GM23338 (cell line): Measurements from ENCODE around the gene KRTAP10-9. TPM values are rescaled to one million over a fixed set of nuclear protein-coding genes. Genes with fewer than 3 reads are reported as not detected.

Source experiments
- ATAC-seq: fragments of 200-7000 bp; cut with Tn5 transposase; 3 replicates; pipeline ENCODE4 v1.9.1; 2020
- DNase-seq: peaks from one replicate; pipeline ENCODE4 v3.0.0-alpha.2; 2015; ENCODE audit warnings: low spot score
- H2AFZ ChIP-seq: fragments of 200-600 bp; sonication (generic); 2 replicates; pipeline ENCODE4 v1.8.0; 2016; ENCODE audit warnings: antibody characterized with exemption, mild to moderate bottlenecking, moderate library complexity
- H3F3A ChIP-seq: fragments of 200-600 bp; sonication (generic); replicated peaks from 2 replicates; pipeline ENCODE4 v1.8.0; 2017; ENCODE audit warnings: antibody characterized with exemption, mixed run types, low read depth
- H3K27ac ChIP-seq: fragments of 200-600 bp; sonication (generic); 2 replicates; pipeline ENCODE4 v1.6.1; 2016; ENCODE audit warnings: low read depth
- H3K27me3 ChIP-seq: fragments of 200-600 bp; sonication (generic); 2 replicates; pipeline ENCODE4 v1.8.0; 2016; ENCODE audit warnings: mild to moderate bottlenecking, mixed run types, moderate library complexity; ENCODE audit not compliant: insufficient read depth
- H3K36me3 ChIP-seq: fragments of 200-600 bp; sonication (generic); 2 replicates; pipeline ENCODE4 v1.8.0; 2016; ENCODE audit warnings: mild to moderate bottlenecking; ENCODE audit not compliant: insufficient read depth
- H3K4me1 ChIP-seq: fragments of 200-600 bp; sonication (generic); 2 replicates; pipeline ENCODE4 v1.8.0; 2016; ENCODE audit warnings: mild to moderate bottlenecking, moderate library complexity; ENCODE audit not compliant: insufficient read depth
- H3K4me2 ChIP-seq: fragments of 200-600 bp; sonication (generic); 2 replicates; pipeline ENCODE4 v1.7.1; 2017; ENCODE audit warnings: mixed run types
- H3K4me3 ChIP-seq: fragments of 200-600 bp; sonication (generic); 2 replicates; pipeline ENCODE4 v1.6.1; 2016; ENCODE audit warnings: mixed run types
- H3K79me2 ChIP-seq: fragments of 200-600 bp; sonication (generic); replicated peaks from 2 replicates; pipeline ENCODE4 v1.8.0; 2017; ENCODE audit warnings: mild to moderate bottlenecking; ENCODE audit not compliant: insufficient read depth
- H3K9me2 ChIP-seq: fragments of 200-600 bp; sonication (generic); 2 replicates; pipeline ENCODE4 v1.8.0; 2017; ENCODE audit not compliant: insufficient read depth
- H4K20me1 ChIP-seq: fragments of 200-600 bp; sonication (generic); replicated peaks from 2 replicates; pipeline ENCODE4 v1.8.0; 2017; ENCODE audit warnings: mild to moderate bottlenecking; ENCODE audit not compliant: insufficient read depth
- H3K27ac Mint-ChIP-seq: 2 replicates; pipeline ENCODE4 v1.8.0; 2020; ENCODE audit warnings: inconsistent platforms, mild to moderate bottlenecking, moderate library complexity, mixed read lengths
- H3K27me3 Mint-ChIP-seq: 3 replicates; pipeline ENCODE4 v1.8.0; 2022; ENCODE audit warnings: low read depth, mild to moderate bottlenecking, moderate library complexity, mixed read lengths, inconsistent platforms; ENCODE audit not compliant: insufficient read depth, poor library complexity
- H3K36me3 Mint-ChIP-seq: 3 replicates; pipeline ENCODE4 v1.8.0; 2021; ENCODE audit warnings: low read depth, mild to moderate bottlenecking, inconsistent platforms, moderate library complexity, mixed read lengths
- H3K4me1 Mint-ChIP-seq: 3 replicates; pipeline ENCODE4 v1.8.0; 2020; ENCODE audit warnings: mild to moderate bottlenecking, inconsistent platforms, mixed read lengths
- H3K4me3 Mint-ChIP-seq: 3 replicates; pipeline ENCODE4 v1.8.0; 2021; ENCODE audit warnings: moderate library complexity, mild to moderate bottlenecking, inconsistent platforms, mixed read lengths
- H3K9me3 Mint-ChIP-seq: 3 replicates; pipeline ENCODE4 v1.8.0; 2020; ENCODE audit warnings: moderate library complexity, mild to moderate bottlenecking, inconsistent platforms, mixed read lengths
- CREB1 ChIP-seq: fragments of 250-450 bp; sonication (Bioruptor Pico); IDR thresholded peaks from 2 replicates; pipeline ENCODE4 v1.5.0; 2020; ENCODE audit warnings: low read depth, mild to moderate bottlenecking, moderate library complexity
- EZH2 ChIP-seq: fragments of 200-600 bp; sonication (generic); IDR thresholded peaks from one replicate; pipeline ENCODE4 v1.8.0; 2017; ENCODE audit warnings: antibody characterized with exemption, mild to moderate bottlenecking, low read depth; ENCODE audit not compliant: unreplicated experiment
- EZH2phosphoT487 ChIP-seq: fragments of 200-600 bp; sonication (generic); IDR thresholded peaks from one replicate; pipeline ENCODE4 v1.8.1; 2018; ENCODE audit warnings: antibody characterized with exemption; ENCODE audit not compliant: unreplicated experiment
- JUNB ChIP-seq: IDR thresholded peaks from one replicate; pipeline ENCODE4 v1.6.1; 2016; ENCODE audit warnings: antibody characterized with exemption; ENCODE audit not compliant: unreplicated experiment
- NANOG ChIP-seq: IDR thresholded peaks from 2 replicates; pipeline ENCODE4 v1.6.1; 2016; ENCODE audit warnings: antibody characterized with exemption, borderline replicate concordance
- POLR2AphosphoS5 ChIP-seq: IDR thresholded peaks from 2 replicates; pipeline ENCODE4 v1.6.1; 2016; ENCODE audit warnings: antibody characterized with exemption, low read depth
- STAT1 ChIP-seq: IDR thresholded peaks from one replicate; pipeline ENCODE4 v1.6.1; 2016; ENCODE audit warnings: antibody characterized with exemption; ENCODE audit not compliant: unreplicated experiment
- ZNF114 ChIP-seq: fragments of 250-450 bp; sonication (Bioruptor Pico); IDR thresholded peaks from 2 replicates; pipeline ENCODE4 v1.5.0; 2020; ENCODE audit warnings: mild to moderate bottlenecking, moderate library complexity
- ZNF331 ChIP-seq: fragments of 250-450 bp; sonication (Bioruptor Pico); IDR thresholded peaks from 2 replicates; pipeline ENCODE4 v1.5.0; 2020; ENCODE audit warnings: low read depth, mild to moderate bottlenecking, moderate library complexity
- polyA plus RNA-seq: library from polyadenylated mRNA; unstranded; fragments of >200 nt; fragmentation: Nextera tagmentation; extraction: Ambion mirVana; gene quantifications from 2 replicates; pipeline ENCODE4 v1.2.1, GENCODE V29; 2016
- total RNA-seq: library from RNA; depleted of rRNA; stranded (reverse); fragments of >200 nt; shearing (Covaris generic); gene quantifications from 2 replicates; pipeline ENCODE4 v1.2.3, GENCODE V29; 2014
- TF ChIP-seq, protein P1 (sequence below): fragments of 250-450 bp; sonication (Bioruptor Pico); IDR thresholded peaks from 2 replicates; pipeline ENCODE4 v1.5.0; 2020; ENCODE audit warnings: mild to moderate bottlenecking, moderate library complexity
- TF ChIP-seq, protein P2 (sequence below): IDR thresholded peaks from 2 replicates; pipeline ENCODE4 v1.6.1; 2016; ENCODE audit warnings: antibody characterized with exemption
- TF ChIP-seq, protein P3 (sequence below): IDR thresholded peaks from one replicate; pipeline ENCODE4 v1.6.1; 2018; ENCODE audit warnings: antibody characterized with exemption; ENCODE audit not compliant: unreplicated experiment

The KRTAP10-9 gene
- total and polyA plus RNA-seq, 2 experiments from 2014 or later, result not detected

DNA sequence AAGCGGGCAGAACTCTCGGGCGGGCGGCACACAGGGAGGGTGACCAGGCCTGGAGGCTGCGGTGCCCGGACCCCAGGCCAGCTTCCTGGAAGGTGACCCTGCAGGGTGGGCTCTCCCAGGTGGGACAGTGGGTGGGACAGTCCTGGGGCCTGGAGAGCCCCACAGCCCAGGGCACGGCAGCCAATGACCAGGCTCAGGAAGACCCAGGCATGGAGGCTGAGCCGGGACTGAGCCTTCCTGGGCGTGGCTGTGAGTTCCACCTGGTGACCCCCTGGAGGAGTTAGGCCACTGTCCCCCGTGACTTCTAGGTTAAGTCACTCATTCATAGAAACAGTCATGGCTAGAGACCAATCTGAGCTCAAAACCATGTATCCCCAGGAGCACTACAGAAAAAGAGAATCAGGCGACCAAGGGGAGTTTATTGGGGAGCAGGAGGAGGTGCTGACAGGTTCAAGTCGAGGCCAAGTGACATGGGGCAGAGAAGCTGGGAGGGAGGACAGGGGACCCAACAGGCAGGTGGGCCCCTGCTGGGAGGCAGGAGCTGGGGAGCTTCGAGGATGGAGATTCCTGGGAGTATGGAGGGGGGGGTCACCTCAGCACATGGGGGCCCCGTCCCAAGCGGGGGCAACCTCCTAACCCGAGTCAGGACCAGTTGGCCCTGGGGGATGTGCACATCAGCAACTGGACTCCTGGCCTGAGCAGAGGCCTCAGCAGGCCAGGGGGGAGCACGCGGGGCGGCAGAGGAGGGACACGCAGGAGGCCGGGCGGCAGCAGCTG lies 47.6 kb upstream of the KRTAP10-9 start (continued):
- TF ChIP-seq, protein P1, sequence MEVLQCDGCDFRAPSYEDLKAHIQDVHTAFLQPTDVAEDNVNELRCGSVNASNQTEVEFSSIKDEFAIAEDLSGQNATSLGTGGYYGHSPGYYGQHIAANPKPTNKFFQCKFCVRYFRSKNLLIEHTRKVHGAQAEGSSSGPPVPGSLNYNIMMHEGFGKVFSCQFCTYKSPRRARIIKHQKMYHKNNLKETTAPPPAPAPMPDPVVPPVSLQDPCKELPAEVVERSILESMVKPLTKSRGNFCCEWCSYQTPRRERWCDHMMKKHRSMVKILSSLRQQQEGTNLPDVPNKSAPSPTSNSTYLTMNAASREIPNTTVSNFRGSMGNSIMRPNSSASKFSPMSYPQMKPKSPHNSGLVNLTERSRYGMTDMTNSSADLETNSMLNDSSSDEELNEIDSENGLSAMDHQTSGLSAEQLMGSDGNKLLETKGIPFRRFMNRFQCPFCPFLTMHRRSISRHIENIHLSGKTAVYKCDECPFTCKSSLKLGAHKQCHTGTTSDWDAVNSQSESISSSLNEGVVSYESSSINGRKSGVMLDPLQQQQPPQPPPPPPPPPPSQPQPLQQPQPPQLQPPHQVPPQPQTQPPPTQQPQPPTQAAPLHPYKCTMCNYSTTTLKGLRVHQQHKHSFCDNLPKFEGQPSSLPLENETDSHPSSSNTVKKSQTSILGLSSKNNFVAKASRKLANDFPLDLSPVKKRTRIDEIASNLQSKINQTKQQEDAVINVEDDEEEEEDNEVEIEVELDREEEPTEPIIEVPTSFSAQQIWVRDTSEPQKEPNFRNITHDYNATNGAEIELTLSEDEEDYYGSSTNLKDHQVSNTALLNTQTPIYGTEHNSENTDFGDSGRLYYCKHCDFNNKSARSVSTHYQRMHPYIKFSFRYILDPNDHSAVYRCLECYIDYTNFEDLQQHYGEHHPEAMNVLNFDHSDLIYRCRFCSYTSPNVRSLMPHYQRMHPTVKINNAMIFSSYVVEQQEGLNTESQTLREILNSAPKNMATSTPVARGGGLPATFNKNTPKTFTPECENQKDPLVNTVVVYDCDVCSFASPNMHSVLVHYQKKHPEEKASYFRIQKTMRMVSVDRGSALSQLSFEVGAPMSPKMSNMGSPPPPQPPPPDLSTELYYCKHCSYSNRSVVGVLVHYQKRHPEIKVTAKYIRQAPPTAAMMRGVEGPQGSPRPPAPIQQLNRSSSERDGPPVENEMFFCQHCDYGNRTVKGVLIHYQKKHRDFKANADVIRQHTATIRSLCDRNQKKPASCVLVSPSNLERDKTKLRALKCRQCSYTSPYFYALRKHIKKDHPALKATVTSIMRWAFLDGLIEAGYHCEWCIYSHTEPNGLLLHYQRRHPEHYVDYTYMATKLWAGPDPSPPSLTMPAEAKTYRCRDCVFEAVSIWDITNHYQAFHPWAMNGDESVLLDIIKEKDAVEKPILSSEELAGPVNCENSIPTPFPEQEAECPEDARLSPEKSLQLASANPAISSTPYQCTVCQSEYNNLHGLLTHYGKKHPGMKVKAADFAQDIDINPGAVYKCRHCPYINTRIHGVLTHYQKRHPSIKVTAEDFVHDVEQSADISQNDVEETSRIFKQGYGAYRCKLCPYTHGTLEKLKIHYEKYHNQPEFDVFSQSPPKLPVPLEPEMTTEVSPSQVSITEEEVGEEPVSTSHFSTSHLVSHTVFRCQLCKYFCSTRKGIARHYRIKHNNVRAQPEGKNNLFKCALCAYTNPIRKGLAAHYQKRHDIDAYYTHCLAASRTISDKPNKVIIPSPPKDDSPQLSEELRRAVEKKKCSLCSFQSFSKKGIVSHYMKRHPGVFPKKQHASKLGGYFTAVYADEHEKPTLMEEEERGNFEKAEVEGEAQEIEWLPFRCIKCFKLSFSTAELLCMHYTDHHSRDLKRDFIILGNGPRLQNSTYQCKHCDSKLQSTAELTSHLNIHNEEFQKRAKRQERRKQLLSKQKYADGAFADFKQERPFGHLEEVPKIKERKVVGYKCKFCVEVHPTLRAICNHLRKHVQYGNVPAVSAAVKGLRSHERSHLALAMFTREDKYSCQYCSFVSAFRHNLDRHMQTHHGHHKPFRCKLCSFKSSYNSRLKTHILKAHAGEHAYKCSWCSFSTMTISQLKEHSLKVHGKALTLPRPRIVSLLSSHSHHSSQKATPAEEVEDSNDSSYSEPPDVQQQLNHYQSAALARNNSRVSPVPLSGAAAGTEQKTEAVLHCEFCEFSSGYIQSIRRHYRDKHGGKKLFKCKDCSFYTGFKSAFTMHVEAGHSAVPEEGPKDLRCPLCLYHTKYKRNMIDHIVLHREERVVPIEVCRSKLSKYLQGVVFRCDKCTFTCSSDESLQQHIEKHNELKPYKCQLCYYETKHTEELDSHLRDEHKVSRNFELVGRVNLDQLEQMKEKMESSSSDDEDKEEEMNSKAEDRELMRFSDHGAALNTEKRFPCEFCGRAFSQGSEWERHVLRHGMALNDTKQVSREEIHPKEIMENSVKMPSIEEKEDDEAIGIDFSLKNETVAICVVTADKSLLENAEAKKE (CRISPR knock-in tag), result no peak
- TF ChIP-seq POLR2AphosphoS5 (no peak), EZH2 (no peak), NANOG (no peak), CREB1 (CRISPR knock-in tag) (no peak), STAT1 (no peak), ZNF114 (no peak)

DNA sequence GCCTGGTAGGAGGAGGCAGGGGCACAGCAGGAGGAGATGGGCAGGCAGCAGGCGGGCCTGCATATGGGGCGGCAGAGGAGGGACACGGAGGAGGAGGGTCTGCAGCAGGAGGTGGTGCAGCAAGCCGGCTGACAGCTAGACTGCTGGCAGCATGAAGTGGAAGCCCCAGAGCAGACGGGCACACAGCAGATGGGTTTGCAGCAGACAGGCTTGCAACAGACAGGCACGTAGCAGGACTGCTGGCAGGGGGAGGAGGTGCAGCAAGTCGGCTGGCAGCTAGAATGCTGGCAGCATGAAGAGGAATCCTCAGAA lies 47.1 kb upstream of the KRTAP10-9 start:
- Histone ChIP-seq H3K27me3 (no peaks in the 10 kb centered on the region), H3K4me1 (no peaks in the 10 kb centered on the region), H3K4me3 (no peak overlapping the region), H3K36me3 (no peaks in the 10 kb centered on the region), H3K79me2 (no peaks in the 10 kb centered on the region), H3K9me2 (no peaks in the 10 kb centered on the region), H3F3A (no peaks in the 10 kb centered on the region), H3K27ac (no peak overlapping the region), H3K4me2 (no peak overlapping the region), H4K20me1 (no peaks in the 10 kb centered on the region), H2AFZ (no peak overlapping the region)
- TF ChIP-seq JUNB (no peak), POLR2AphosphoS5 (no peak), STAT1 (no peak), EZH2phosphoT487 (no peak), ZNF114 (no peak), ZNF331 (no peak)
- TF ChIP-seq, protein P2, sequence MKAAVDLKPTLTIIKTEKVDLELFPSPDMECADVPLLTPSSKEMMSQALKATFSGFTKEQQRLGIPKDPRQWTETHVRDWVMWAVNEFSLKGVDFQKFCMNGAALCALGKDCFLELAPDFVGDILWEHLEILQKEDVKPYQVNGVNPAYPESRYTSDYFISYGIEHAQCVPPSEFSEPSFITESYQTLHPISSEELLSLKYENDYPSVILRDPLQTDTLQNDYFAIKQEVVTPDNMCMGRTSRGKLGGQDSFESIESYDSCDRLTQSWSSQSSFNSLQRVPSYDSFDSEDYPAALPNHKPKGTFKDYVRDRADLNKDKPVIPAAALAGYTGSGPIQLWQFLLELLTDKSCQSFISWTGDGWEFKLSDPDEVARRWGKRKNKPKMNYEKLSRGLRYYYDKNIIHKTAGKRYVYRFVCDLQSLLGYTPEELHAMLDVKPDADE, result no peak
- TF ChIP-seq, protein P3, sequence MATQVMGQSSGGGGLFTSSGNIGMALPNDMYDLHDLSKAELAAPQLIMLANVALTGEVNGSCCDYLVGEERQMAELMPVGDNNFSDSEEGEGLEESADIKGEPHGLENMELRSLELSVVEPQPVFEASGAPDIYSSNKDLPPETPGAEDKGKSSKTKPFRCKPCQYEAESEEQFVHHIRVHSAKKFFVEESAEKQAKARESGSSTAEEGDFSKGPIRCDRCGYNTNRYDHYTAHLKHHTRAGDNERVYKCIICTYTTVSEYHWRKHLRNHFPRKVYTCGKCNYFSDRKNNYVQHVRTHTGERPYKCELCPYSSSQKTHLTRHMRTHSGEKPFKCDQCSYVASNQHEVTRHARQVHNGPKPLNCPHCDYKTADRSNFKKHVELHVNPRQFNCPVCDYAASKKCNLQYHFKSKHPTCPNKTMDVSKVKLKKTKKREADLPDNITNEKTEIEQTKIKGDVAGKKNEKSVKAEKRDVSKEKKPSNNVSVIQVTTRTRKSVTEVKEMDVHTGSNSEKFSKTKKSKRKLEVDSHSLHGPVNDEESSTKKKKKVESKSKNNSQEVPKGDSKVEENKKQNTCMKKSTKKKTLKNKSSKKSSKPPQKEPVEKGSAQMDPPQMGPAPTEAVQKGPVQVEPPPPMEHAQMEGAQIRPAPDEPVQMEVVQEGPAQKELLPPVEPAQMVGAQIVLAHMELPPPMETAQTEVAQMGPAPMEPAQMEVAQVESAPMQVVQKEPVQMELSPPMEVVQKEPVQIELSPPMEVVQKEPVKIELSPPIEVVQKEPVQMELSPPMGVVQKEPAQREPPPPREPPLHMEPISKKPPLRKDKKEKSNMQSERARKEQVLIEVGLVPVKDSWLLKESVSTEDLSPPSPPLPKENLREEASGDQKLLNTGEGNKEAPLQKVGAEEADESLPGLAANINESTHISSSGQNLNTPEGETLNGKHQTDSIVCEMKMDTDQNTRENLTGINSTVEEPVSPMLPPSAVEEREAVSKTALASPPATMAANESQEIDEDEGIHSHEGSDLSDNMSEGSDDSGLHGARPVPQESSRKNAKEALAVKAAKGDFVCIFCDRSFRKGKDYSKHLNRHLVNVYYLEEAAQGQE, result no peak
- ATAC-seq (no peak), DNase-seq (no peak)
- Mint-ChIP-seq H3K4me1 (peaks cover 8% of the 10 kb centered on the region), H3K36me3 (peaks cover 3% of the 10 kb centered on the region; the same call in 2 of the 3 replicates), H3K4me3 (no peak overlapping the region), H3K27me3 (peaks cover 11% of the 10 kb centered on the region), H3K27ac (no peak overlapping the region), H3K9me3 (peaks cover 30% of the 10 kb centered on the region)
